LNCAP (cell line): ENCODE measurements around the gene BYSL.

ENCODE experiments used
- CTCF ChIP-seq: fragments of 450-650 bp; IDR thresholded peaks from 2 replicates; pipeline ENCODE4 v1.5.1; 2017; ENCODE audit warnings: mild to moderate bottlenecking

Gene BYSL

DNA sequence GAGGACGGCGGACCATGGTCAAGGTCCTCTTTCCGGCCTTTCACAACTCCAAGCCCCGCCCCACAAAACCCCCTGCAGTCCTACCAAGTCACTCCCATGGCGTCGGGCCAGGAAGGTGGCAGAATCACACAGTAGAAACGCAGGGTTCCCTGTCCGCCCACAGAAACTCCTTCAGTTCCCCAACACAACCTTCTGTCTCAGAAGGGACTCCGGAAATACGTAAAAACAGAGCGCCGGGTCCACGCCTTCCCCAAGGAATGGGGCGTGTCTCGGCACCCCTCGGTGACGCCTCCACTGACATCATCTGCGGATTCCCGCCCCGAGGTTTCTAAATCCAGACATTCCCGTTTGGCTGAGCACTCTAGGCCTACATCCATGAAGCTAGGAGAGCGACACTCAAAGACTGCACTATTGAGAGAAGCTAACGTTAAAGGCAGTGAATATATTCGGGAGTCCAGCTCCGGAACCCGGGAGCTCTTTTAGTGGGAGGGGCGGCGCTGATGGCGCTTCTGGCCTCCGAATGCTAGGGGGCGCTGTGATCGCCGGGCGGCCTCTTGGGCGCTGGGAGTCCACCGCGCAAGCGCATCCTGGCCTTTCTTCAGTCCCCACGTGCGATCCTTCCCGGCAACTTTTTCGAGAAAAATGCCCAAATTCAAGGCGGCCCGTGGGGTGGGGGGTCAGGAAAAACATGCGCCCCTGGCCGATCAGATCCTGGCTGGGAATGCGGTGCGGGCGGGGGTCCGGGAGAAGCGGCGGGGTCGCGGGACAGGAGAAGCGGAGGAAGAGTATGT lies at the start of gene BYSL, which contains the start of gene MED20:
TSS of gene BYSL (plus strand) at position 579 of the 791 bp plus-strand sequence. CDS start at position 643, 64 bp downstream.
TSS of gene MED20 (minus strand) at position 219 of the 791 bp plus-strand sequence. CDS start at position 98, 121 bp downstream.
- TF ChIP-seq CTCF, result peak; percentile 90

DNA sequence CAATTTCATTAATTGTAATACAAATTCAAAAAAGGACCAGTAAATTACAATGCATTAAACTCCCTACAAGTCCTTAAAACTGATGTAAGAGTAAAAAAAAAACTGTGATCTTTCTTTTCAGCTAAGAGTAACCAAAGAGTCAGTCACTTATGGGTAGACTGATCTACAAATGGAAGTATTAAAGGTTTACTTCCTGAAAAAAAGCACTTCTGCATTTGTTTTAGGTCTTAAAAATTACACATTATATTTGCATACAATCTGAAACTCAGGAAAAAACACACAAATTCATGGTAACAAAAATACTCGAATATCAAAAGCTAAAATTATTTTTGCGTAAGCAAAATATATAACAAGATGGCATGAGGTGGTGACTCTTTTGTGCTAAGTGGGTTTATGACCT lies 49.6 kb upstream of the BYSL start:
- no peak for TF ChIP-seq CTCF

GRCh38 chr6:41872147-41872546 lies 49.2 kb upstream of the BYSL start:
- TF ChIP-seq CTCF, result no peak

- no peak for TF ChIP-seq CTCF
Measured at GRCh38 chr6:41874741-41875140, 46.6 kb upstream of the BYSL start.

DNA sequence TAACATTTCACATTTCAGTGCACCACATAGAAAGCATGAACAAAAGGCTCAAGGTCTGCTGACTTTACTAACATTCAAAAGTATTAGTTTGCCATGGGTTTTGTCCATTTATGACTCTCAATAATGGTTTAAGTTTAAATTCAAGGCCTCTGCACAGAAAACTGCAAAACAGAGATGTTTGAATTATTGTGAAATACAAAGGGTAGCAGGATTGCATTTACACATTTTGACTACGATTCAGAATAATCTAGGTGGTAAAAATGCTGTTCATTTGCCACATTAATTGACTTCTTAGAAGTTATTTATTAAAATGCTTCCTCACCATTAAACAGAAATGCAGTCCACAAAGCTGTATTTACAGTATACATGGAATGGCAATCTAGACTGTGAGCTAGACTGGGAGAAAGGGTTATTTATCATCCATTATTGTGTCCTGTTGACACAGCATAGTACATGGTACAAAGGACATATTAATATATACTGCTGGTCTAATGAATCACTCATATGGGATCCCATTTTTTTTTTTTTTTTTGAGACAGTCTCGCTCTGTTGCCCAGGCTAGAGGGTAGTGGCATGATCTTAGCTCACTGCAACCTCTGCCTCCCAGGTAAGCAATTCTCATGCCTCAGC lies 44.1 kb upstream of the BYSL start:
- no peak for TF ChIP-seq CTCF

DNA sequence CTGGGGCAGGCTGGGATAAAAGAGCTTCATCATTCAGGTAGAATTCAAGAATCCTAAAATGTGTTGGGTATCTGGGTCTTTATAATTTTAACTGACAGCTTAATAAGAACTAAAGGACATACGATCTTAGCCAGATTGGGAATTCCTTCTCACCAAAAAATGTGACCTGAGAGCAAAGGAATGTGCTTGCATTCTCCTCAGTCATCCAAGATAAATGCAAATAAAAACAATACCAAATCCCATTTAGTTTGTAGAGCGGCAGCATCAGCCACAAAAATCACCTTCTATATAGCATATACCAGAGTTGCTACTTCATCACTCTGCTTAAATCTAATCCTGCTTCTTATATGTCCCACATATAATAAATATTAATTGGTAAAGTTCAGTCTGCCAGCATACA lies 43.1 kb upstream of the BYSL start:
- TF ChIP-seq CTCF, result no peak

DNA sequence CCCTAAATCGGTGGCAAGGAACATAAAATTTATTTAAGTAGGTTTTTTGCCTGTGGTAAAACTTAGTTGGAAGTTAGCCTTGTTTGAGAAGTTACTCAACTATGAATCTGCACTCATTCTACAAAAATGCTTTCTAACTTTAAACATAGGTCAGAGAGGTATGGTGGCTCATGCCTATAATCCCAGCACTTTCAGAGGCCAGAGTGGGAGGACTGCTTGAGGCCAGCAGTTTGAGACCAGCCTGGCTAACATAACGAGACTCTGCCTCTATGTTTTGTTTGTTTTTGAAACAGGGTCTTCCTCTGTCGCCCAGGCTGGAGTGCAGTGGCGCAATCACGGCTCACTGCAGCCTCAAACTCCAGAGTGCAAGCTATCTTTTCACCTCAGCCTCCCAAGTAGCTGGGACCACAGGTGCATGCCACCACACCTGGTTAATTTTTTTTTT lies 42.3 kb upstream of the BYSL start:
- TF ChIP-seq CTCF, result no peak
